Measurements from ENCODE around the gene FBLN7. TPM values are rescaled to one million over a fixed set of nuclear protein-coding genes. Genes with fewer than 3 reads are reported as not detected.

The FBLN7 gene
- total RNA-seq (1 to 10 TPM in 5 of 10 donors, under 1 TPM in 5; 0.22 to 1.7 (median 0.90) TPM), polyA plus RNA-seq (under 1 TPM; 0.22 to 0.74 TPM)
- long read RNA-seq, donor 1, partial matches to known transcripts, result 0 of 1 reads
- long read RNA-seq, donor 1, other reads (novel, unspliced or antisense), result 0 of 1 reads
- long read RNA-seq, donor 2, result 0 reads
- long read RNA-seq, donor 3, result 0 reads

GRCh38 chr2:112138159-112139032 lies at the start of gene FBLN7:
FBLN7 (plus strand) TSS chr2:112138385; CDS start chr2:112138656, 271 bp downstream.
- Histone ChIP-seq H3K4me3 (peak within 1 kb of the TSS; percentile 29 to 75 (median 56)), H3K36me3 (no peaks in the 10 kb centered on the region), H3K9me3 (peaks cover 0 to 6% (median 1%) of the 10 kb centered on the region in 11 donors), H3K27ac (peak within 1 kb of the TSS in 1 of 10 donors; percentile 34), H3K27me3 (peaks cover 0 to 20% (median 5%) of the 10 kb centered on the region in 7 donors), H3K4me1 (peaks cover 0 to 9% (median 3%) of the 10 kb centered on the region in 9 donors)
- peak in 3 of 8 donors; percentile 27 to 59 (median 37) for ATAC-seq
- DNase-seq, result peak in 1 of 2 donors; percentile 33
- TF ChIP-seq, protein P1, sequence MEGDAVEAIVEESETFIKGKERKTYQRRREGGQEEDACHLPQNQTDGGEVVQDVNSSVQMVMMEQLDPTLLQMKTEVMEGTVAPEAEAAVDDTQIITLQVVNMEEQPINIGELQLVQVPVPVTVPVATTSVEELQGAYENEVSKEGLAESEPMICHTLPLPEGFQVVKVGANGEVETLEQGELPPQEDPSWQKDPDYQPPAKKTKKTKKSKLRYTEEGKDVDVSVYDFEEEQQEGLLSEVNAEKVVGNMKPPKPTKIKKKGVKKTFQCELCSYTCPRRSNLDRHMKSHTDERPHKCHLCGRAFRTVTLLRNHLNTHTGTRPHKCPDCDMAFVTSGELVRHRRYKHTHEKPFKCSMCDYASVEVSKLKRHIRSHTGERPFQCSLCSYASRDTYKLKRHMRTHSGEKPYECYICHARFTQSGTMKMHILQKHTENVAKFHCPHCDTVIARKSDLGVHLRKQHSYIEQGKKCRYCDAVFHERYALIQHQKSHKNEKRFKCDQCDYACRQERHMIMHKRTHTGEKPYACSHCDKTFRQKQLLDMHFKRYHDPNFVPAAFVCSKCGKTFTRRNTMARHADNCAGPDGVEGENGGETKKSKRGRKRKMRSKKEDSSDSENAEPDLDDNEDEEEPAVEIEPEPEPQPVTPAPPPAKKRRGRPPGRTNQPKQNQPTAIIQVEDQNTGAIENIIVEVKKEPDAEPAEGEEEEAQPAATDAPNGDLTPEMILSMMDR (IDR thresholded peaks at IDR 0.05), result no peak
- WGBS, 2 donors, result 1 to 2% methylated on average over 52 to 78 of the region's 84 CpGs
- intact Hi-C loops (cut with DNase I), result no loop called here

DNA sequence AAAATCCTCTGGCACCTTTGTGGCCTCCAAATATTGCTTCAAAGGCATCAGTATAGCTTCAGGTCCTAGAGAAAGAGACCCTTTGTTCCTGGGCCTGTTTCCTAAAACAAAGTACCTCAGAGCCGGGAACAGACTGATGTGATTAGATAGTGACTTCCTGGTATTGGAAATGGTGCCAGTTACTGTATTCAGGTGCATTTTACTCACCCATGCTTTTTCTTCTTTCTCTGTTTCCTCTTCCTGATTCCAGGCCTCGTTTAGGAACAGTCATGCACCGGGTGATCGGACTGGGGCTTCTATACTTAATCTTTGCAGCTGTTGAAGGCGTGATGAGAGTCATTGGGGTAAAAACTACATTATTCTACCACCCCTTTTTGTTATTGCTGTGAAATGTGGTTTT lies 48.8 kb upstream of the FBLN7 start:
- Histone ChIP-seq H3K4me3 (no peak overlapping the region), H3K36me3 (peaks cover 0 to 99% (median 37%) of the 10 kb centered on the region in 9 donors), H3K9me3 (no peaks in the 10 kb centered on the region), H3K27ac (no peak overlapping the region), H3K4me1 (peaks cover 0 to 14% (median 0%) of the 10 kb centered on the region in 9 donors), H3K27me3 (no peaks in the 10 kb centered on the region)
- no peak for ATAC-seq
- no peak for DNase-seq
- intact Hi-C loops (cut with DNase I), result no loop called here
- TF ChIP-seq, protein P1 (IDR thresholded peaks at IDR 0.05), result no peak
- WGBS, 2 donors, result 76 to 83% methylated on average over 5 of the region's 5 CpGs

GRCh38 chr2:112092286-112093041 lies 45.7 kb upstream of the FBLN7 start:
- Histone ChIP-seq H3K36me3 (peaks cover 0 to 94% (median 29%) of the 10 kb centered on the region in 9 donors), H3K4me1 (peaks cover 0 to 15% (median 0%) of the 10 kb centered on the region in 9 donors)
- WGBS, 2 donors, result 89 to 92% methylated on average over 6 of the region's 6 CpGs

More at GRCh38 chr2:112092286-112093041, 45.7 kb upstream of the FBLN7 start:
- intact Hi-C loops (cut with DNase I), result no loop called here
- TF ChIP-seq, protein P1 (IDR thresholded peaks at IDR 0.05), result no peak
- Histone ChIP-seq H3K27ac (no peak overlapping the region), H3K9me3 (no peaks in the 10 kb centered on the region), H3K27me3 (no peaks in the 10 kb centered on the region), H3K4me3 (no peak overlapping the region)
- DNase-seq (no peak), ATAC-seq (no peak)
